ENCODE results near the gene MTHFD1L. TPM values are rescaled to one million over a fixed set of nuclear protein-coding genes. Genes with fewer than 3 reads are reported as not detected.
A peak's percentile ranks its signal among the peaks of the same experiment; 100 is the strongest.

Gene MTHFD1L
- total and polyA plus RNA-seq, 2 donors (not counting 3 experiments of a cell fraction or from before 2014, with no cell fraction given), result 40.2 to 120 TPM

DNA sequence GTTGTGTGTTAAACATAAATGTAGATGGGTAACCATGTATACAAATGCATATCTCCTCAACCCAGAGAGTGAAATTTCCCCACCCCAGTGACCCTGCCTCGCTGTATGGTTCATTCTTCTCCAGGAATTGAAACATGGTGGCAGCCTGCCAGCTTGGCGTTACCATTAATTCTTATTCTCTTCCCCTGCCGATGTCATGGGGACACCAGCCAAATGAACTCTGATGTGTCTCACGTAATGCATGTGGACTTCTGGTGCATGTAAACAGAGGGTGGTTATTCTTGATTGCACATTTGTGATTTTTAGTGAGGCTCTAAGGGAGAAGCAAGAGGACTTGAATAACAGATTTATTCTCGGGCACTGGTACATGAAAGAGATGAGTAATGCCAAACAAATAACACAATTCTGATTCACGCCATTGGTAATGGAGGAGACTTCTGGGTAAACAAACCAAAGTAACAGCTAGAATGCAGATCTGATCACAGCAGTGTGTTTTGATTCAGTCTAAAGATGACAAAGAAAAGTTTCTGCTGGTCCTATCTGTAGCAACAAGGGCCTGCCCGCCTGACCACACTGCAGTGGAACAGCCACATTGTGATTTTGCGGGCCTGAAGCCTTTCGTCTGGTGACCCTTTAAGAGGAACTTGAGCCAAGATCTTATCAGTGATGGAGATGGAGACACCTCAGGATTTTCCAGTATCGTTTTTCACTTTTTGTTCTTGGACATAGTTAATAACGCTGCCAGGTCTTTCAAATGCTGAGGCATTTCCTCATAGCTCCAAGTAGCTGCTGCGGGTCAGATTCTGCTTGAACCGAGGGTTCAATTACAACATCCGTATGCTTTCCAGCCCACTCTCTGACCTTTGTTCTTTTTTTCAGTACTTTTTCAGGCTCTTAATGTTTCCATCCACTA is 202.4 kb downstream of the MTHFD1L start:
- TF ChIP-seq POLR2A (IDR thresholded peaks at IDR 0.05; ENCODE audit: low read depth, low read length) (peak; percentile 47), GATA2 (IDR thresholded peaks at IDR 0.05; ENCODE audit: insufficient read depth, insufficient read length, low read depth, low read length) (peak; percentile 99), JUN (IDR thresholded peaks at IDR 0.05; ENCODE audit: borderline replicate concordance, insufficient read depth, insufficient read length, low read depth) (peak; percentile 52), MYC (IDR thresholded peaks at IDR 0.05; ENCODE audit: low read depth, low read length) (no peak), EZH2 (IDR thresholded peaks at IDR 0.05; ENCODE audit: borderline replicate concordance, low read depth, low read length, severe bottlenecking) (no peak), POLR2AphosphoS5 (IDR thresholded peaks at IDR 0.05; ENCODE audit: insufficient read depth, low read depth, low read length) (peak; percentile 66), FOS (IDR thresholded peaks at IDR 0.05; ENCODE audit: borderline replicate concordance, insufficient read depth, low read length) (peak; percentile 82)
- TF ChIP-seq, protein P1, sequence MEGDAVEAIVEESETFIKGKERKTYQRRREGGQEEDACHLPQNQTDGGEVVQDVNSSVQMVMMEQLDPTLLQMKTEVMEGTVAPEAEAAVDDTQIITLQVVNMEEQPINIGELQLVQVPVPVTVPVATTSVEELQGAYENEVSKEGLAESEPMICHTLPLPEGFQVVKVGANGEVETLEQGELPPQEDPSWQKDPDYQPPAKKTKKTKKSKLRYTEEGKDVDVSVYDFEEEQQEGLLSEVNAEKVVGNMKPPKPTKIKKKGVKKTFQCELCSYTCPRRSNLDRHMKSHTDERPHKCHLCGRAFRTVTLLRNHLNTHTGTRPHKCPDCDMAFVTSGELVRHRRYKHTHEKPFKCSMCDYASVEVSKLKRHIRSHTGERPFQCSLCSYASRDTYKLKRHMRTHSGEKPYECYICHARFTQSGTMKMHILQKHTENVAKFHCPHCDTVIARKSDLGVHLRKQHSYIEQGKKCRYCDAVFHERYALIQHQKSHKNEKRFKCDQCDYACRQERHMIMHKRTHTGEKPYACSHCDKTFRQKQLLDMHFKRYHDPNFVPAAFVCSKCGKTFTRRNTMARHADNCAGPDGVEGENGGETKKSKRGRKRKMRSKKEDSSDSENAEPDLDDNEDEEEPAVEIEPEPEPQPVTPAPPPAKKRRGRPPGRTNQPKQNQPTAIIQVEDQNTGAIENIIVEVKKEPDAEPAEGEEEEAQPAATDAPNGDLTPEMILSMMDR (IDR thresholded peaks at IDR 0.05; ENCODE audit: extremely low read depth in 1 of 2, insufficient read depth in 1 of 2, low read depth in 1 of 2, low read length in 2 of 2), result no peak
- TF ChIP-seq, protein P2, sequence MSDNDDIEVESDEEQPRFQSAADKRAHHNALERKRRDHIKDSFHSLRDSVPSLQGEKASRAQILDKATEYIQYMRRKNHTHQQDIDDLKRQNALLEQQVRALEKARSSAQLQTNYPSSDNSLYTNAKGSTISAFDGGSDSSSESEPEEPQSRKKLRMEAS (IDR thresholded peaks at IDR 0.05; ENCODE audit: insufficient read depth, insufficient read length), result no peak
- peaks cover 61% of the 10 kb centered on the region for H3K4me1 ChIP-seq (ENCODE audit: control insufficient read depth, extremely low read depth, insufficient read depth, low read length)
- BruUV-seq (replicated peaks), result TSS peak; percentile 73
- ChIA-PET CTCF (interaction anchor here (0.5 to 6.7 kb wide), 10 partner anchors 9 to 257 kb away, joined by 3 to 34 read pairs (median 4); no protein-coding TSS in a partner anchor), POLR2A (interaction anchor here (0.9 to 1.2 kb wide), 3 partner anchors 18 to 202 kb away, joined by 3 to 6 read pairs (median 3); no protein-coding TSS in a partner anchor)
- H3K79me2 ChIP-seq (ENCODE audit: control insufficient read depth, insufficient read depth, low read length), result peaks cover 17% of the 10 kb centered on the region
- H3K9me1 ChIP-seq (replicated peaks; ENCODE audit: control insufficient read depth, extremely low read depth, insufficient read depth, low read length), result no peaks in the 10 kb centered on the region
- no peaks in the 10 kb centered on the region for H3K9me3 ChIP-seq (replicated peaks; ENCODE audit: control insufficient read depth, insufficient read depth, low read length)
- dilution Hi-C loops (cut with MboI; ENCODE audit: extremely low pct_ligation_motif_present, low sequenced_read_pairs) (no loop called here), intact Hi-C loops (cut with micrococcal nuclease) (loop anchor here (1.0 to 5.0 kb wide), 8 partner anchors 8 to 256 kb away; no protein-coding TSS in a partner anchor)
- H2AFZ ChIP-seq (ENCODE audit: low read depth, low read length), result no peak overlapping the region
- H3K4me3 ChIP-seq (replicated peaks in 1 of 3; ENCODE audit: insufficient read depth in 1 of 3, low read depth in 1 of 3, low read length in 3 of 3), result no peak overlapping the region
- DNase-seq (ENCODE audit: low read depth, low spot score), result peak; percentile 99
- H3K4me2 ChIP-seq (ENCODE audit: insufficient read depth, low read length), result peak overlapping the region; percentile 62
- no peaks in the 10 kb centered on the region for H4K20me1 ChIP-seq (replicated peaks; ENCODE audit: control insufficient read depth, extremely low read depth, insufficient read depth, low read length)
- no peaks in the 10 kb centered on the region for H3K27me3 ChIP-seq (ENCODE audit: control insufficient read depth in 2 of 2, insufficient read depth in 2 of 2, low read length in 2 of 2)
- FAIRE-seq, result peak; percentile 93
- H3K9ac ChIP-seq (replicated peaks; ENCODE audit: extremely low read depth, insufficient read depth, low read length), result peak overlapping the region; percentile 85
- H3K27ac ChIP-seq (ENCODE audit: insufficient read depth, low read depth, low read length), result peak overlapping the region; percentile 90
- peaks cover 0 to 4% of the 10 kb centered on the region in 2 experiments for H3K36me3 ChIP-seq (ENCODE audit: control insufficient read depth in 2 of 2, extremely low read depth in 1 of 2, insufficient read depth in 2 of 2, low read length in 2 of 2)
